ENCODE data around the gene ERG.

ERG gene

GRCh38 chr21:38388647-38389353, 109.5 kb downstream of the ERG start:
- DNase-seq (ENCODE audit: low read depth), result no peak

GRCh38 chr21:38388203-38388602, 110.1 kb downstream of the ERG start:
- no peak for DNase-seq (ENCODE audit: low read depth)

DNA sequence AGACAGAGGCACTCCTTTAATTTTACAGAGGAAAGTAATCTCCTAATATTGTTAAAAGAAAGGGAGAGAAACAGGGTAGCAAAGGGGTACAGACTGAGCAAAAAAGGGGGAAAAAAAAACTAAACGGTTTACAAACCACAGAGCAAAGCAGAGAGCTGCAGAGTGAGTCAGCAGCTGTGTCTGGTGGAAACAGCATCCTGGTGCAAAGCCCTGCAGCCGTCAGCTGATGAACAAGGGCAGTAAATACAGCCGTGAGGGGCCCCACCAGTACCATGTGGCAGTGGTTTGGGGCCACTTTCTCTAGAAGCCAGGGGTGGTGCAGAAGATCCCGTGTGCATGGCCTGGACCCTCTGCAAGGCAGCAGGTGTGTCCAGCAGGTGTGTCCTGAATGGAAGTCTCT, 111.3 kb downstream of the ERG start:
- no peak for DNase-seq (ENCODE audit: low read depth)

DNA sequence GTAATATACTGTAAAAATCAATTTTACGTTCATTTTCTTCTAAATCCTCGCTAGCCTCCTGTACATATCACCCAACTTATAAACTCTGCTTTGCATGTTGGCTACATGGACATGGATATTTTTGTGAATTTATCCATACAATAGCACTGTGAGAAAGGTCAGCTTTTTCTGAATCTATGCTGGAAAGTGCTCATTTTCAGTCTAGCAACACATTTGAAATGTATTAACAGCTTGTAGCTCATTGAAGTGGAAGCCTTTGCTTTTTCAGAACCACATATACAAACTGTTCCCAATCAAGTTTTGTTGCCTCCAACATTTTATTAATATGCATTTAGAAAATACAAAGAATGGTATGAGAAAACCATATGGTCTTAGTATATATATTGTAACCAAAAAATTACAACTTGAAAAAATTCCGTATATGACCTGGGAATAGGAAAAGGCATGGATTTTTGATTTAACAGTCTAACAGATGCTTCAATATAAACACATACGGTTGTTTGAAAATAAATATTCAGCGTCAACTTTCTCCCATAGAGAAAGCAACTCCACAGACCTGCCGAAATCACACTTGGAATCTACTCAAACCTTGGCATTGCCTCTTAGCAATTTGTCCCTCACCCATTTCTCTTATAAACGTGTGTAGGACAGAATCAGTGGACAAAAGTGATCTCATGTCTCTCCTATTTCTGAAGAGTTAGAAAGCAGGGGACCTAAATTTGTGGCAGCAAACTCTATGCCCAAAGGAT, 112.7 kb downstream of the ERG start:
- no peak for DNase-seq (ENCODE audit: low read depth)

- no peak for DNase-seq (ENCODE audit: low read depth)
Measured at GRCh38 chr21:38384675-38385426, 113.4 kb downstream of the ERG start.

GRCh38 chr21:38384238-38384560, 114.1 kb downstream of the ERG start:
- DNase-seq (ENCODE audit: low read depth), result no peak

DNA sequence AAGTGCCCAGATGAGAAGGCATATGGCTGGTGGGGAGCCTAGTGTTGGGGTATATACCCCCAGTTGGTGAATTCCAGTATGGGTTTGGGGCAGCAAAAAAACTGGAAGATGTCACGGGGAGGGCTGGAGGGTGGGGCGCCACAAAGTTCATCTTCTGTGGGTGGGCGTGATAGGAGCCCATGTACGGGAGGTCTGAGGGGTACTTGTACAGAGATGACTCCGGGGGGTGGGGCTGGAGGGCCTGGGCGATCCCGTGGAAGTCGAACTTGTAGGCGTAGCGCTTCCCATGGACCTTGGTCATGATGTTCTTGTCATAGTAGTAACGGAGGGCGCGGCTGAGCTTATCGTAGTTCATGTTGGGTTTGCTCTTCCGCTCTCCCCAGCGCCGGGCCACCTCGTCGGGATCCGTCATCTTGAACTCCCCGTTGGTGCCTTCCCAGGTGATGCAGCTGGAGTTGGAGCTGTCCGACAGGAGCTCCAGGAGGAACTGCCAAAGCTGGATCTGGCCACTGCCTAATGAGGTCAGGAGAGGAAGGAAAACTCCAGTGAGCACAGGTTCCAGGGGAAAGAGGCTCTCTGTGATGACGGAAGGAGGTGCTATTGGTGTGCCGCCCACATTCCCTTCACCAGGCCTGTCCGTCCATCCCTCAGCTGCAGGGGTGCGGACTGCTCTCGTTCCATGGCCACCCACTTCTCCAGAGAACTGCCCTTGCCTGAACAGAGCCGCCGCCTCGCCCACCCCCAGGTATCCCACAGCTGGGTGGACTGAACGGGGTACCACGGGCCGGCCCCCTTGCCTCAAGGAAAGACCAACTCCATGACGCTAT, 114.7 kb downstream of the ERG start:
- no peak for DNase-seq (ENCODE audit: low read depth)

GRCh38 chr21:38380481-38381137, 117.7 kb downstream of the ERG start:
- no peak for DNase-seq (ENCODE audit: low read depth)

DNA sequence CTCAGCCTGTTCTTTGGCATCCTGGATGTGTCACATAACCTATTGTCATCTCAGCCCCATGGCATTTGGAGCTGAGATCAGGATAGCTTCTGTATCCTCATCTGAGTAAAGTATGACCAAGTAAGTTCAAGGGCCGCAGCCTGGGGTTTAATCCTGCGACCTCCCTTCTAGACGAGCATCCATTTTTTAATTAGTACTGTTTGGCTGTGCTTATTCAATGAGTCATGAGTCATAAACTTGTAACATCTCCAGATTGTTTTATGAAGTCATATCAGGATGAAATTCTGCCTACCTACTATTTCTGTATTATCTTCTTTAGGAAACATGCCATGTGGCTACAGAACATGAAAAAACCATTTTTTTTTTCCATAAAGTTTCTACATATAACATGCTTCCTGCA, 119.1 kb downstream of the ERG start:
- DNase-seq (ENCODE audit: low read depth), result no peak

- no peak for DNase-seq (ENCODE audit: low read depth)
Measured at GRCh38 chr21:38377165-38378088, 120.8 kb downstream of the ERG start.

DNA sequence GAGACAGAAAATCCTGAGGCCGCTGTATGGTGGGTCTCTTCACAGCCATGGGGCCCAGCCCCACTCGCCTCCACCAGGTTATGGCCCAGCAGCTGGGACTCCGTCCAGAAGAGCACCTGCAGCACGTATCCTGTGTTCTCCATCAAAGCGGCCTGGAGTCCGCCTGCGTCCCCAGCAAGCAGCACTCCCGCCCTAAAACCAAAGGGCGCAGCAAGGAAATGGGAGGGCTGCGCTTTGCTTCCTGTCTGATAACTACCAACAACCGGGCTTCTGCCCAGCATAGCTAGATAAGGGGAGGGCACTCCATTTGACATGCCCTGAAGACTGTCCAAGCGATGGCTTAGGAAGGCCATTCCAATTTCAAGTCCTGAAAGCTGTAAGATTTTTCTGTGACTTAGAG, 121.6 kb downstream of the ERG start:
- no peak for DNase-seq (ENCODE audit: low read depth)

- DNase-seq (ENCODE audit: low read depth), result no peak
Measured at GRCh38 chr21:38376235-38376634, 122.0 kb downstream of the ERG start.

DNA sequence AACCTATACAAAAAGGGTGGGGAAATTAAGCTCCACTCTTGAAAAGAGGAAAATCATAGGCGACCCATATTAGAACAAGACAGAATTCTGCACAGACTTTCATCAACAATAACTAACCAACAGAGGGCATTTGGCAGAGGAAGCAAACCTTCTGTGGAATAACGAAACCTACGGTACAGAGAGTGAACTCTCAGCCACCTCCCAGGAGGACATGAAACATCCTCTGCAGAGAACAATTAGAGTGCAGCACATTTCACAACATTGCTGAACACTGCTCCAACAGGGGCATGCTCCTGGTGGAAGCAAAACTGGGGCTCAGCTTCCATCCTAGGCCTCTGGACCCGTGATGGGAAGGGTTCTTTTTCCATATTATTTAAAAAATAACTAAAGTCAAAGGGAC, 130.6 kb downstream of the ERG start:
- no peak for DNase-seq (ENCODE audit: low read depth)

DNA sequence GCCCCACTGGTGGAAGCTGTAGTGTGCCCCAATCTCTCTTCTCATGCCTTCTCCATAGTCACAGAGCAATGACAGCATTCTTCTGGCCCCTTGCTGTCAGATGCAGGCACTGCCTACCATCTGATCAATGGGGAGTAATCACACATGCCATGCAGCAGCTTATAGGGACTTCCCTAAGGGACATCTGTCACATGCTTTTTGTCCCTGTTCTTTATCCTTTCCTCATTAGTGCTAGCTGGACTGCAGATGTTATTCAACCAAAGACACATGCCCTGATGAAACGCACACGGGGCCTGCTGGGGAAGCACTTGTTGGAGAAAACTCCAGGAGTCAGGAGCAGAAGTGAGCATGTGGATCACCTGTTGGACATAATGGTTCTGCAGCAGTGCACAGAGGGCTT, 132.8 kb downstream of the ERG start:
- no peak for DNase-seq (ENCODE audit: low read depth)

- no peak for DNase-seq (ENCODE audit: low read depth)
Measured at GRCh38 chr21:38363693-38364092, 134.6 kb downstream of the ERG start.

- DNase-seq (ENCODE audit: low read depth), result no peak
Measured at GRCh38 chr21:38361324-38361723, 137.0 kb downstream of the ERG start.

DNA sequence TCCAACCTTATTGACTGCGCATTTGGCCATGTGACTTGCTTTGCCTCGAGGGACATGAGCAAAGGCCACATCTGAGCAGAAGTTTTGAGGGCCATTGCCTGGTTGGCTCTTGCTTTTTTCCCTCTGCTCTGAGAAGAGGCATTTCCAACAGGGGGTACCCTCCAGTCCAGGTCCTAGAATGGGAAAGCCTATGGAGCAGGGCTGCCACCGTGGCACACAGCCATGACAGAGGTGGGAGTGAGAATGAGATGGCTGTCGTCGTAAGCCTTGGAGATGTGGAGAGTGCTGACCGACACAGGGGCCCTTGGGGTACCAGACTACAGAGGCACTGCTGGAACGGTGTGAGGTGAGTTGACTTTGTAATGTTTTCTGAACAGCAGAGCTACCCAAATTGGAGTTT, 138.4 kb downstream of the ERG start:
- no peak for DNase-seq (ENCODE audit: low read depth)

DNA sequence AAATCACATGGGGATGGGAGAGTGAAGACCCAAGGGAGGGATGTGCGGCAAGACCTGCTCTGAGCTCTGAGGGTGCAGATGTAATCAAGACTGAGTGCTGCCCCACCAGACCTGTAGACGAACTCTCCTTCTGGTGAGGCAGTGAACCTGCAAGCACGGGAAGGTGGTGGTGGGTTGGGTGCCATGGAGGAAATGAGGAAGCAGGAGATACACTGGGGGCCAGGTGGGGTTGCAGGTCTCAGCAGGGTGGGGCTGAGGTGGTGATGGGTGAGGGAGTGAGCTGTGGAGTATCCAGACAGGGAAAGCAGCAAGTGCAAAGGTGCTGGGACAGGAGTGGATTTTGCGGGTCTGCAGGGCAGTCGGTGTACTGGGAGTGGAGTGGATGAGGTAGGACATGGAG, 139.2 kb downstream of the ERG start:
- no peak for DNase-seq (ENCODE audit: low read depth)

DNA sequence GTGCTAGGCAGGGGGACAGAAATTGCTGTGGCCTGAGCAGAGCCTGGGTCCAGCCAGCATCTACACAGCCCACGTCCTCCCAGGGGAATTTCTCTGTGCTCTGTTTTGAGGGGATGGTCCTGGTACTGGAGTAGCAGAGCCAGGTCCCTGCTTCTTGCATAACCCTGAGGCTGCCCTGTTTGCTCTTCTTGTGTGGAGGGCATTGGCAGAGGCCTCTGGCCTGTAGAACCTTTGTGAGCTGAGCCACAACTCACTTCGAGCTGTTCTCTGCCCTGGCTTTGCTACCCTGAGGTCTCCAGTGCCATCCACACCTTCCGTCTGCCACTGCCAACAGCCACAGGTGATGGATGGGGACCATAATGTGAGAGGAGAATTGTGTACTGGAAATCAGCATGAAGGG, 139.6 kb downstream of the ERG start:
- DNase-seq (ENCODE audit: low read depth), result no peak

GRCh38 chr21:38358098-38358497, 140.2 kb downstream of the ERG start:
- no peak for DNase-seq (ENCODE audit: low read depth)
